Measurements from ENCODE around the gene ALCAM.

Gene ALCAM

GRCh38 chr3:105366326-105367062, at the start of gene ALCAM:
Gene ALCAM, plus strand, starts transcription at chr3:105366909.
- in situ Hi-C loops (cut with HindIII; ENCODE audit: low pct_ligation_motif_present, low sequenced_read_pairs) = loop anchor here (25.0 kb wide), 1 partner anchor 754 kb away; no protein-coding TSS in a partner anchor
- peak; percentile 81 for TF ChIP-seq CTCF (IDR thresholded peaks at IDR 0.05; ENCODE audit: low read depth, low read length, missing control alignments)

GRCh38 chr3:105317841-105318240, 48.9 kb upstream of the ALCAM start:
- no peaks in the 10 kb centered on the region for H3K27me3 ChIP-seq (replicated peaks)
- no peaks in the 10 kb centered on the region for H3K36me3 ChIP-seq (replicated peaks)
- DNase-seq = no peak
- H3K4me3 ChIP-seq (ENCODE audit: low read depth, low read length) = no peak overlapping the region
- in situ Hi-C loops (cut with HindIII; ENCODE audit: low pct_ligation_motif_present, low sequenced_read_pairs) = no loop called here
- TF ChIP-seq CTCF (IDR thresholded peaks at IDR 0.05; ENCODE audit: low read depth, low read length, missing control alignments) = no peak
- no peak overlapping the region for H3K27ac ChIP-seq

More at GRCh38 chr3:105366326-105367062, at the start of gene ALCAM:
- H3K27ac ChIP-seq = peak within 1 kb of the TSS; percentile 92
- peak; percentile 98 for DNase-seq
- no peaks in the 10 kb centered on the region for H3K36me3 ChIP-seq (replicated peaks)
- H3K4me3 ChIP-seq (ENCODE audit: low read depth, low read length) = peak within 1 kb of the TSS; percentile 89
- H3K27me3 ChIP-seq (replicated peaks) = no peaks in the 10 kb centered on the region

- Histone ChIP-seq H3K4me3 (ENCODE audit: low read depth, low read length) (no peak overlapping the region), H3K36me3 (replicated peaks) (no peaks in the 10 kb centered on the region), H3K27me3 (replicated peaks) (no peaks in the 10 kb centered on the region), H3K27ac (no peak overlapping the region)
- in situ Hi-C loops (cut with HindIII; ENCODE audit: low pct_ligation_motif_present, low sequenced_read_pairs) = no loop called here
- TF ChIP-seq CTCF (IDR thresholded peaks at IDR 0.05; ENCODE audit: low read depth, low read length, missing control alignments) = no peak
- DNase-seq = no peak
Observed at GRCh38 chr3:105322570-105323273, 44.0 kb upstream of the ALCAM start.

GRCh38 chr3:105323274-105323599, 43.5 kb upstream of the ALCAM start:
- Histone ChIP-seq H3K4me3 (ENCODE audit: low read depth, low read length) (no peak overlapping the region), H3K27me3 (replicated peaks) (no peaks in the 10 kb centered on the region), H3K27ac (no peak overlapping the region), H3K36me3 (replicated peaks) (no peaks in the 10 kb centered on the region)
- in situ Hi-C loops (cut with HindIII; ENCODE audit: low pct_ligation_motif_present, low sequenced_read_pairs) = no loop called here
- TF ChIP-seq CTCF (IDR thresholded peaks at IDR 0.05; ENCODE audit: low read depth, low read length, missing control alignments) = no peak
- no peak for DNase-seq

GRCh38 chr3:105324951-105325350, 41.8 kb upstream of the ALCAM start:
- H3K4me3 ChIP-seq (ENCODE audit: low read depth, low read length) = no peak overlapping the region

More at GRCh38 chr3:105324951-105325350, 41.8 kb upstream of the ALCAM start:
- Histone ChIP-seq H3K27me3 (replicated peaks) (no peaks in the 10 kb centered on the region), H3K36me3 (replicated peaks) (no peaks in the 10 kb centered on the region), H3K27ac (no peak overlapping the region)
- no peak for TF ChIP-seq CTCF (IDR thresholded peaks at IDR 0.05; ENCODE audit: low read depth, low read length, missing control alignments)
- DNase-seq = no peak
- in situ Hi-C loops (cut with HindIII; ENCODE audit: low pct_ligation_motif_present, low sequenced_read_pairs) = no loop called here
